Suppressor macrophage treated with lipopolysaccharide for 1 hour (primary cell): ENCODE data around the gene SAMD4B.

Experiments
- DNase-seq, 3 donors: peaks; one replicate each; pipeline ENCODE4 v3.0.0-alpha.2; 2020 to 2022

Gene SAMD4B

GRCh38 chr19:39410017-39410830 is 68.0 kb downstream of the SAMD4B start:
- DNase-seq = peak; percentile 83 to 91 (median 84)

DNA sequence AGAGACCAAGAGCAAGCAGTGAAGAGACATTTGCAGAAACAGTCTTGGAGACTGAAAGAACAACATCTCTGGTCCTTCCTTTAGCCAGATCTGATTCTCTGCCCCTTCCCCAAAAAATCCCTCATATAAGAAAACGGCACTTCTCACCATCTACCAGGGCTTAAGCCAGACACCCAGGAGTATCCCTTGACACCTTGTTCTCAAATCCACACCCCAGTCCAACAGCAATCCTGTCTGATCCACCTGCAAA is 68.5 kb downstream of the SAMD4B start:
- no peak for DNase-seq

DNA sequence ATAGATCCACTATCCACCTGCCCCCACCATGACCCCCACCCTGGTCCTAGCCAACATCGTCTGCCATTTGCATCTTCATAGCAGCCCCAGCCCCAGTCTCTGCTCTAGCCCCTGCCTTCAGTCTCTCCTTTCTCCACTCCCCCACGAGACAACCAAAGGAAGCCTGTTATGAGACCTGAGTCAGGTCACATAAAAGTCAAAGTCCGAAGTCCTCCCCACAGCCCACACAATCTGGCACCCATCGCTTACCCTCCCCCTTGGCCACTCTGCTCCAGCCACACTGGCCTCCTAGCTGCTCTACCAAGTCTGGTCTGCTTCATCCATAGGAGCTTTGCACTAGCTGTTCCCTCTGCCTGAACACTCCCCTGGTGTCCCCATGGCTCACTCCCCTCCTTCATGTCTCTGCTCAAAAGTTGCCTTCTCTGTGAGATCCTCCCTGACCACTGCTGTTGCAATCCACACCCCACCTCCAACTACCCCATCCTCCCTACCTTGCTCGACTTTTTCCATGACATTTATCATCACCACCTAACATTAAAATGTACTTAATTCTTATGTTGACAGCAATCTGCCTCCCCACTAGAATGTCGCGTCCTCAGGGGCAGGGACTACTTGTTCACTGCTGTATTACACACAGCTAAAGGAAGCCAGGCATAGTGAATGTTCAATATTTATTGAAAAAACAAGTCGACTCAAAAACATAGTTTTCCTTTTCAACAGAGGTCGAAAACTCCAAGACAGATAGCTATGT is 69.0 kb downstream of the SAMD4B start:
- DNase-seq = peak; percentile 51 to 65 (median 61)

DNA sequence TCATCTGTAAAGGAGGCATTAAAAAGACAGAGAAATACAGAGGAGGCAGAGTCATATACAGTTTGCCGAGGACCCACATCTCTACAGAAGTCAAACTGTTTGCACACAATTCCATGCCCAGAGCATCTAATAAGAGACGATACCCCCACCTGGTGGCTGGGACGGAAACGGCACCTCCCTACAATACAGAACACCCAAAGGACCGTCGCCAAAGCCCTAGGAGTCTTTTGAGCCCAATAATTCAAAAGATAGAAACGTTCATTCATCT is 69.5 kb downstream of the SAMD4B start:
- peak; percentile 94 to 97 (median 97) for DNase-seq

DNA sequence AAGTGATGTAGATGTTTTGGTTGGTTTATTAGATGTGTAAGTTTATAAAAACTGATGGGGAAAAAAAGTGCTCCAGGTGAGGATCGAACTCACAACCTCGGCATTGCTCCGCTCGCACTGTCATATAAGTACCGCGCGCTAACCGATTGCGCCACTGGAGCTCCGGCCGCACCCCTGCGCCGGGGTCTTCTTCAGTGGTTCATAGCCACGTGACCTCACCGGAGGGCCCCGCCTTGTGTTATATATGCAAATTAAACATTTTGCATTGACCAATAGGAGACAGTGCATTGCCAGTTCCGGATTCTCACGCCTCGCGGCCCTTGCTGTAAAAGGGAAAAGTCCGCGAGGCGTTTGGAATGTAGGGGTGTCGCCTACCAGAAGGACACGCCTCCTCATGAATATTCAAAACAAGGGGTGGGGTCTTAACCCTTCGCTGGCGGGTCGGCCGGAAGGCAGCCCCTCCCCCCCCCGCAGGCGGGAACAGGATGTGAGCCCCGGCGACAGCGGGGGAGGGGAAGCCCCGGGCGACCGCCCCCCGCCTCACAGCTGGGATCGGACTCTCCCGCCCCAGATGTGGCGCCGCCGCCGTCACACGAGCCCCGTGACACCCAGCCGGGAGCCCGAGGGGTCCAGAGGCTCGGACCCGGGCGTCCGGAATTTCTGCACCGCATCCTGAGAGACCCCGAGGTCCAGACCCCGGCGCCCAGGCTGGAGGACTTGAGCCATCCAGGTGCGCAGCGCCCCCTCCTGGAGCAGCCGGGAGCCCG is 70.1 kb downstream of the SAMD4B start, which contains the start of gene PLEKHG2:
PLEKHG2 (plus strand) TSS at position 570 of the 767 bp plus-strand sequence. CDS start 1,418 bp downstream, outside the sequence.
- DNase-seq = peak; percentile 97 to 100 (median 99)

DNA sequence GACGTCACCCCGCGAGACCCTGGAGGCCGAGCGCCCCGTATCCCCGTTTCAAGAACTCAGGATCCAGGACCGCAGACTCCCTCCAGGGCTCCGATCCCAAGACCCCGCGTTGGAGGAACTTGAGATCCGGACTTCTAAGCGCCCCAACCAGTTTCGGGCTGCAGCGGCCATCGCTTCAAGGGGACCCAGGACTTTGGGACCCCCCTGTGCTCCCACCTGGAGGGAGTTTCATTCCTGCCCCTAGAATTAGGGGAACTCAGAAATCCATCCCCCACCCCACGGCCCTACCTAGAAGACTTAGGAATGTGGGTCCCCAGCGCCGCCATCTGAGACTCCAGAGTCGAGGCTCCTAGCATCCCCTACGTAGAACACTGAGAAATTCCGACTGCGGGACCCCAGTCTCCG is 70.6 kb downstream of the SAMD4B start:
- DNase-seq = no peak

GRCh38 chr19:39413272-39413910 is 71.2 kb downstream of the SAMD4B start:
- DNase-seq = peak in 1 of 3 donors; percentile 46

DNA sequence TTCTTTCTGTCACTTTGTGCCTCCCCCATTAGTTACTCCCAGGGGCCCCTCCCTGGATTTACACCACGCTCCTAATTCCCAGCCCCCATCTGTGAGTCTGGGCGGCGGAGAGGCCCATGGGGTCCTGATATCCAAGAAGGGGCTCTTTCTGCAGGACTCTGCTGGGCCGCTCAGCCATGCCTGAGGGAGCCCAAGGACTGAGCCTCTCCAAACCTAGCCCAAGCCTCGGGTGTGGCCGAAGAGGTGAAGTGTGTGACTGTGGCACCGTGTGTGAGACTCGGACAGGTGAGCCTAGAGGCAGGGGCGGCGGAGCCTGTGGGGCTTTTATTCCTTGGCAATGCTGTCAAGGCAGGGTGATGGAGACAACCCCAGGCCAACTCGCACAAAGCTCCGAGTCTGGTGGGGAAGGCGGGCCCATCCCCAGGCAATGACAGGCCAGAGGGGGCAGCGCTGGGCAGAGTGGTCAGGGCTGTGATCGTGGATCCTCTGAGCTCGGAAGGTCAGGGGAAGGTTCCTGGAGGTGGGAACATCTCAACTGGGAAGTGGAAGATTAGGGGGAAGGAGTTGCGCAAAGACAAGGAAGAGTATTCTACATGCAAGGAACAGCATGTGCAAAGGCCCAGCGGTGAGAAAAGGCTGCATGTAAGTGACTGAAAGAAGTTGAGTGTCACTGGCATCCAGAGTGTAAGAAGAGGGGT is 71.8 kb downstream of the SAMD4B start:
- peak; percentile 33 to 64 (median 60) for DNase-seq

DNA sequence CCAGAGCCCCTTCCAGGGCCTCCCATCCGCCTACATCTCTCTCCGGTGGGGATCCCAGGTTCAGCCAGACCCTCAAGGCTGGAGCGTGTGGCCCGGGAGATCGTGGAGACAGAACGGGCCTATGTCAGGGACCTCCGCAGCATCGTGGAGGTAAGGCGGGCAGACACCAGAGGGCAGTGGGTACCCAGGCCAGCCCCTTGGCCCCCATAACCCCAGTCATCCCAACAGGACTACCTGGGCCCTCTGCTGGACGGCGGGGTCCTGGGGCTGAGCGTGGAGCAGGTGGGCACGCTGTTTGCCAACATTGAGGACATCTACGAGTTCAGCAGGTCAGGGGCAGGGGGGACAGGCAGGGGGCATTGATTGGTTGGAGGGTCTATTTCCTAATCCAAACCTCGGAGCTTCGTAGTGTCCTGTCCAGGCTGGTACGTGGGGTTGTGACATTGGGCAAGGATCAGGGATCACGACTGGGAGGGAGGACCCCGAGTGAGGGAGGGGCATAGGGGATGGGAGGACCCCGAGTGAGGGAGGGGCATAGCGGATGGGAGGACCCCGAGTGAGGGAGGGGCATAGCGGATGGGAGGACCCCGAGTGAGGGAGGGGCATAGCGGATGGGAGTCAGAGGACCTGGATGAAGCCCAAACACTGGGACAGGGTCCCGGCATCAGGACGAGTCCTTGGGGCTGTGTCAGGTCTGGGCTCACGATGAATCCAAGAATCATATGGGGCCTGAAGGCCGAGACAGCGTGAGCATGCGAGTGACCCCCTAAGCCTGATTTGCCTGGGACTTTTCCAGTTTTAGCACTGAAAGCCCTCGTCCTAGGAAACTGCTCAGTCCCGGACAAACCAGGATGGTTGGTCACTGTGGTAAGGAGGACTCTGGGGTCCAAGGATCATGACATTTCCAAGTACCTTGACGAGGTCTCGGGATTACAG is 73.2 kb downstream of the SAMD4B start:
- no peak for DNase-seq

- DNase-seq = no peak
These were observed 74.2 kb downstream of the SAMD4B start for GRCh38 chr19:39416152-39417120.

DNA sequence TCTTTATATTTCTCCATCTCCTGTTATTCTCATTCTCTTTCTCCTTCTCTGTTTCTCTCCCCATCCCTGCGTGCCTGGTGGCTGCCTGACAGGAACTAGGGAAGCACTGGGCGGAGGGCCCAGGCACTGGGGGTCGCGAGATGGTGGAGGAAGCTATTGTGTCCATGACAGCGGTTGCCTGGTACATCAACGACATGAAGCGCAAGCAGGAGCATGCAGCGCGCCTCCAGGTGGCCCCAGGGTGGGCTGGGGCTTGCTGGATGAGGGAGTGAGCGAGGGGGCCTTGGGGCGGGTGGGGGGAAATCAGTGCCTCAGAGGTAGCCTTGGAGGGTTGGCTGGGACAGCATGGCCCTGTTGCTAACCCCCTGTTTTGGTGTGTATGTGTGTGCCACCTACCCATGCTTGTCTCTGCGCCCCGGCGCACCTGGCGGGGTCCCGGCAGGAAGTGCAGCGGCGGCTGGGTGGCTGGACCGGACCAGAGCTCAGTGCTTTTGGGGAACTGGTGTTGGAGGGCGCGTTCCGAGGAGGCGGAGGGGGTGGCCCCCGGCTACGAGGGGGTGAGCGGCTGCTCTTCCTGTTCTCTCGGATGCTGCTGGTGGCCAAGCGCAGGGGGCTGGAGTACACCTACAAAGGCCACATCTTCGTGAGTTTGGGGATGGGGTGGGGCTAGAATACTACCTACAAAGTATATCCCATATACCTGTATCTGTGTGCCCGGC is 75.4 kb downstream of the SAMD4B start:
- no peak for DNase-seq

GRCh38 chr19:39419003-39419402 is 76.8 kb downstream of the SAMD4B start:
- peak in 1 of 3 donors; percentile 40 for DNase-seq

DNA sequence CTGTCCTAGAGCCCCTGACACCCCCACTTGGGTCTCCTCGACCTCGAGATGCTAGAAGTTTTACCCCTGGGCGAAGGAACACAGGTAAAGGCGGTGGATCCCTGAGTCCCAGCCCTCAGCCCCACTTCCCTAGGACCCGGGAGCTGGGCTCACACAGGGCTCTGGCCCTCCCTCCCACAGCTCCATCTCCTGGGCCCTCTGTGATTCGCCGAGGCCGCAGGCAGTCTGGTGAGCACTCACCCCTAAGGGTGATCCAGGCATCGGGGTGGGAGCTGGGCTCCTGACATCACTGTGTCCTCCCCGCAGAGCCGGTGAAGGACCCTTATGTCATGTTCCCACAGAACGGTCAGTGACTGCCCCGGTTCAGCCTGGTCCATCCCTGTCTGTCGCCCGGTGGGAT is 78.5 kb downstream of the SAMD4B start:
- no peak for DNase-seq

- no peak for DNase-seq
These were observed 79.8 kb downstream of the SAMD4B start for GRCh38 chr19:39422020-39422419.

DNA sequence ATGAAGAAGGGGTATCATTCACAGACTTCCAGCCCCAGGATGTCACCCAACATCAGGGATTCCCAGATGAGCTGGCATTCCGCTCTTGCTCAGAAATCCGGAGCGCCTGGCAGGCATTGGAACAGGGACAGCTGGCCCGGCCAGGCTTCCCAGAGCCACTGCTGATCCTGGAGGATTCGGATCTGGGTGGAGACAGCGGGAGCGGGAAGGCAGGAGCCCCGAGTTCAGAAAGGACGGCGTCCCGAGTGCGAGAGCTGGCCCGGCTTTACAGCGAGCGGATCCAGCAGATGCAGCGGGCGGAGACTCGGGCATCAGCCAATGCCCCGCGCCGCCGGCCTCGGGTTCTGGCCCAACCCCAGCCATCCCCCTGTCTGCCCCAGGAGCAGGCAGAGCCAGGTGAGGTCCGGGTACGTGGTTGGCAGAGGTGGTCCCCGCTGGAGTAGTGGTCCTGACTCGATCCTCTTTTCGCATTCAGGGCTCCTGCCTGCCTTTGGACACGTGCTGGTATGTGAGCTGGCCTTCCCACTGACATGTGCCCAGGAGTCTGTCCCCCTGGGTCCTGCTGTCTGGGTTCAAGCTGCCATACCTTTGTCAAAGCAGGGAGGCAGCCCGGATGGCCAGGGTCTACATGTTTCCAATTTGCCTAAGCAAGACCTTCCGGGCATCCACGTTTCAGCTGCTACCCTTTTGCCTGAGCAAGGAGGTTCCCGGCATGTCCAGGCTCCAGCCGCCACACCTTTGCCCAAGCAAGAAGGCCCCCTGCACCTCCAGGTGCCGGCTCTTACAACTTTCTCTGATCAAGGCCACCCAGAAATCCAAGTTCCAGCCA is 81.3 kb downstream of the SAMD4B start:
- DNase-seq = no peak

DNA sequence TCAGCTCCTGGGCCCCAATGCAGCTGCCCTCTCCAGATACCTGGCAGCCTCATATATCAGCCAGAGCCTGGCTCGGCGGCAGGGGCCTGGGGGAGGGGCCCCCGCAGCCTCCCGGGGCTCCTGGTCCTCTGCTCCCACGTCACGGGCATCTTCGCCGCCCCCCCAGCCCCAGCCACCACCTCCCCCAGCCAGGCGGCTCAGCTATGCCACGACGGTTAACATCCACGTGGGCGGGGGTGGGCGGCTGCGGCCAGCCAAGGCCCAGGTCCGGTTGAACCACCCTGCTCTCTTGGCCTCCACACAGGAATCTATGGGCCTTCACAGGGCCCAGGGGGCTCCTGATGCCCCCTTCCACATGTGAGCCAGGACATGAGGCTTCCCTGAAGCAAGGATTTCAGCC is 82.7 kb downstream of the SAMD4B start:
- no peak for DNase-seq

- no peak for DNase-seq
These were observed 83.5 kb downstream of the SAMD4B start for GRCh38 chr19:39425744-39426143.

DNA sequence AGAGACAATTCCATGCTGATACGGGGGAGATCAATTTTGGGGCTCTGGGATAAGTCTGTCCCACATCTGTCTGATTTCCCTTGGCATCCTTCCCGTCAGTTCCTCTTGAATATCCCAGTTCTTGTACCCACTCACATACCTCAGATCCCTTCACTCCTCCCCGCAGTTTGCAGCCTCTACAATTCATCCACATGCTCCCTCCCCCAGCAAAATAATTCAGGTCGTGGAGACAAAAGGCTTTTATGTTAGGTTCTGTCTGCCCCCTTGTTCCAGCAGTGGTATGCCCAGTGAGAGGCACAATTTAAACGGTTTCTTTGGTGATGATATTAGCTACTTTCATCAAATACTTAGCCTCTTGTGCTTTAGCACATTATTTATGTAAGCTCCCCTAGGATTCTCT is 83.9 kb downstream of the SAMD4B start:
- DNase-seq = no peak

DNA sequence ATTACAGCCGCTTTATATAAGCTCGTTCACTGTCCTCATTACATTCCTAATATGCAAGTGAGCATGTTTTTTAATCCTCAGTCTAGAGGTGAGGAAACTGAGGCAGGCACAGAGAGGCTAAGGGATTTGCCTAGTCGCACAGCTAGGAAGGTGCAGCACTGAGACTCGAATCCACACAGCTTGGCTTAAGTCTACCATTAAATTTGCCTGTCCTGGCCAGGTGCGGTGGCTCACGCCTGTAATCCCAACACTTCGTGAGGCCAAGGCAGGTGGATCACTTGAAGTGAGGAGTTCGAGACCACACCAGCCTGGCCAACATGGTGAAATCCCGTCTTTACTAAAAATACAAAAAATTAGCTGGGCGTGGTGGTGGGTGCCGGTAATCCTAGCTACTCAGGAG is 85.5 kb downstream of the SAMD4B start:
- DNase-seq = no peak
